Spleen (tissue), 7 donors: Measurements from ENCODE around the gene PIGN.
"Not testable (repeated sequence)": the region's sequence is repeated elsewhere in the genome, so short reads cannot be mapped to it uniquely, and the experiment has no call there.

Experiments used
- CTCF ChIP-seq, 11 experiments: fragments of 200-600 bp in 7 of 11; fragments of 450-650 bp in 4 of 11; sonication (generic) in 4 of 11; IDR thresholded peaks in 8 of 11; conservative IDR thresholded peaks in 3 of 11; 1 replicate in 7 of 11; 2 replicates in 4 of 11; pipeline versions ENCODE4 v1.4.0 to v1.8.0; 2016 to 2021; ENCODE audit warnings: antibody characterized with exemption in 11 of 11, inconsistent platforms in 4 of 11, mild to moderate bottlenecking in 1 of 11
- POLR2A ChIP-seq, 3 donors: fragments of 450-650 bp; IDR thresholded peaks; one replicate each; pipeline ENCODE4 v1.5.1; 2017; ENCODE audit warnings: antibody characterized with exemption in 3 of 3, mild to moderate bottlenecking in 1 of 3
- POLR2AphosphoS5 ChIP-seq, 3 donors: sonication (generic); formaldehyde crosslinking; IDR thresholded peaks; one replicate each; pipeline ENCODE4 v1.5.1; 2017; ENCODE audit warnings: antibody characterized with exemption in 3 of 3
- donor health status: DM: no; HTN: no; CAD: no; lungs with moderate emphysema.
- donor health status: DM: no; HTN: no; CAD: no.
- donor health status: DM: no; HTN: no; CAD: no.

GRCh38 chr18:62034286-62034685 is 152.6 kb downstream of the PIGN start:
- TF ChIP-seq POLR2A (IDR thresholded peaks at IDR 0.05); CTCF (IDR thresholded peaks at IDR 0.05 in 8 of 11, conservative IDR thresholded peaks at IDR 0.05 in 3 of 11); POLR2AphosphoS5 (IDR thresholded peaks at IDR 0.05): not testable (repeated sequence)
